ENCODE measurements around the gene PRPF8.
A peak's percentile ranks its signal among the peaks of the same experiment; 100 is the strongest.
"Not testable (repeated sequence)": the region's sequence is repeated elsewhere in the genome, so short reads cannot be mapped to it uniquely, and the experiment has no call there.

PRPF8 gene

GRCh38 chr17:1716076-1716911, 31.6 kb upstream of the PRPF8 start:
- DNase-seq: peak; percentile 98 to 100 (median 99)

DNA sequence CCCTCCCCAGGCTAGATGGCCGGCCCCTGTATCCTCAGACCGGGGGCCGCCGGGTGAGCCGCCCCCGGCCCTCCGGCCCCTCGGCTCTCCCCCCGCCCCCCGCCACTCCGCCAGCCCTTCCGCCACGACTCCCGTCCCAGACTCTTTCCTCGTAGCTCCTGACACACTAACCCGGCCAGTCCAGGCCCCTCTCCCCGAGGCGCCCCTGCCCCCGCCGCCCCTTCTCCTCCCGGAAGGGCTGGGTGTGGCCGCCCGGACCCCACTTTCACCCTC, 31.1 kb upstream of the PRPF8 start:
- no peak for DNase-seq

DNA sequence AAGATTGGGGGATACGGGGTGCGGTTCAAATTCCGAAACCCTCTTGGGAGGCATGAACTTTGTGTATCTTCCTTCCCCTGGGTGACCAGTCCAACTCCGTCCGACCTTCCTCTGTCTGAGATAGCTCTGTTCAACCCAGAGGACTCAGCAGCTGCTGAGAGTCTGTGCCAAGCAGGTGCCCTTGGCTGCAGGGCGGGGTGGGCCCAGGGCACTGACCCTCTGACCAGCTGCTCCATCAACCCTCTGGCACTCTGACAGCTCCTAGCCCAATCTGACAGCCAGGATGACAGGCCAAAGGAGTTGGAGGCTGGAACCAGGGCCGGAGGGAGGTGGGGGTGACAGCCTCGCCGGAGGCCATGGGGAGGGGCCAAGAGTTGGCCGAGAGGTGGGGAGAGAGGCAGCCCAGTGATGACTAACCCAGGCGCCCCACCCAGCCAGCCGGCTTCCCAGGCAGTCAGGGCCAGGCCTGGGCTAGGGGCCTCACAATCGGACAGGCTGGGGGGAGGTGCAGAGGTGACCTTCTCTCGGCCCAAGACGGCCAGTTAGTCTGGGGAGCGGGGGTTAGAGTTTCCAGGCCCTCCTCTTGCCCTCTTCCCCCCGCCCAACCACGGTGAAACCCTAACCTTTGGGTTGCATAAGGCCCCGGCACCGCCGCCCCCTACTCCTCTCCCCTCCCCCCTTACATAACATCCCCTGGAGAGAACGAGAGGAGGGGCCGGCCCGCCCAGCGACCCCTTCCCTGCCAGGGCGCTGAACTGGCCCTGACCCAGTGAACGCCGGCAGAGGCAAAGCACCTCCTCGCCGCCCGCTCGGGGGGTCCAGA, 30.5 kb upstream of the PRPF8 start:
- peak in 3 of 4 experiments; percentile 13 to 25 (median 23) for DNase-seq

DNA sequence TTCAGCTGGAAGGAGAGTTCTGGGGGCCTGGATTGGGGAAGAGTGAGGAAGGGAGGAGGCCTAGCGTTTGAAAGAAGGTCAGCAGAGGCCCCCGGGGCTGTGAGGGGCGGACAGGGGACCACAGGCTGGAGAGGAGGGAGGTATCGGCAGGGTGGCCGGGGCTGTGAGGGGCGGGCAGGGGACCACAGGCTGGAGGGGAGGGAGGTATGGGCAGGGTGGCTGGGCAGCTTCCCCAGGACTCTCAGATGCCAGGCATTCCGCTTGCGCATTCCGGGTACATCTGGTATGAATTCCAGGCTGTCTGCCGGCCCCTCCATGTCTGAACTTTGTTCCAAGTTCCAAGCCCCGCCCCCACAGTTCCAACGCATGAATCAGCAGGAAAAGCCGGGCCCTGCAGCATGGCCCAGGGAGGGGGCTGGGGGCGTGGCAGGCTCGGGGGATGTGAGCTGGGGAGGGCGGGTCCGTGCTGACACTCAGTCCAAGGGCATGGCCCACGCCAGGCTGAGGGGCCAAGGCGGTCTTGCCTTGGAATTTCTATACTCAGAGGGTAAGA, 29.8 kb upstream of the PRPF8 start:
- no peak for DNase-seq

- no peak for DNase-seq
These were observed 29.3 kb upstream of the PRPF8 start for GRCh38 chr17:1713878-1714426.

DNA sequence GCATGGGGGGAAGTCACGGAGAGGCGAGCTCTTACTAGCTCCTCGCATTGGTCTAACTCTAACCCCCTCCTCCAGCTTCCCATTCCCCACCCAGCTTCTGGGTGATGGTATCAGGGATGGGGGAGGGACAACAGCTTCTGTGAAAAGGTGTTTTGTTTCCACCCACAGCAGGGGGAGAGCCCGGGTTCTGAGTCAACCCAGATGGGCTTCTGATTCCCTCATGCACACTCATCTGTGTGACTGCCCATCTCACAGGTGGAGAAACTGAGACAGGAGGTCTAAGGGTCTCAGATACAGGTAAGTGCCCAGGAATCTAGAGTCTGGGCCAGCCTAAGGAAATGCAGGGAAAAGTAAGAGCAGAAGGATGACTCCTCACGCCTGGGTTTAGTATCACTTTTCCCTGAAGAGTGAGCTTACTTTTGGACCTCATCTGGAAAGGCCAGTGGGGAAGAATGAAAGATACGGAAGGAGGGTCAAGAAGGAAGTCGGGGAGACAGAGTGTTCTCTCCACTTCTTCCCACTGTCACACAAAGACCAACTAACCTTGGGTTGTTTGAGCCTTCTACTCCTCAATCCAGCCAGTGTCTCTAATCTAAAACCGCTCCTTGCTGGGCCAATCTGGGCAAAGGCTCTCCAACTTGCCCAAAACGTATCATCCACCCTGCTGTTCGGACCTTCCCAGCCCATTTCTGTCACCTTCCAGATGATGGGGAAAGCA, 28.7 kb upstream of the PRPF8 start:
- DNase-seq: no peak

DNA sequence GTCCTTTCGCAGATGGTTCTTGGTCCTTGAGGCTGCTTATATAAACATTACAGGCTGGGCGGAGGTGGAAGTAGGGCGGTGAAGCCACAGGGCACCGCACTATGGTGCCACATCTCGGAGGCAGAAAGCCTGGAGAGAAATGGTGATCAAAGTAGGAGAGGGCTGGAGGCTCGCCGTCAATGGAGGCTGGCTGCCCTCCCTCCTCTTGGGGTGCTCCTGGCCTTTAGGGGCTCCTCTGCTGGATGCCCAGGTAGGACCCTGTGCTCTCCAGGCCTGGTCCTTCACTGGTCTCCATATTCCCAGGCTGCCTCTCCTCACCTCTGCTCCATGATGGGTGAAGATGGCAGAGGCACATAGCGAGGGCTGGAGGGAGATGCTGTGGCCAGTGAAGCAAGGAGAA, 27.6 kb upstream of the PRPF8 start:
- no peak for DNase-seq

- DNase-seq: no peak
These were observed 27.1 kb upstream of the PRPF8 start for GRCh38 chr17:1711804-1712203.

GRCh38 chr17:1710807-1711553, 26.3 kb upstream of the PRPF8 start:
- no peak for DNase-seq

GRCh38 chr17:1709971-1710806, 25.5 kb upstream of the PRPF8 start, which contains the start of gene TLCD2:
TLCD2 (minus strand) TSS chr17:1710377; CDS start chr17:1710242, 135 bp downstream.
- no peak for DNase-seq

DNA sequence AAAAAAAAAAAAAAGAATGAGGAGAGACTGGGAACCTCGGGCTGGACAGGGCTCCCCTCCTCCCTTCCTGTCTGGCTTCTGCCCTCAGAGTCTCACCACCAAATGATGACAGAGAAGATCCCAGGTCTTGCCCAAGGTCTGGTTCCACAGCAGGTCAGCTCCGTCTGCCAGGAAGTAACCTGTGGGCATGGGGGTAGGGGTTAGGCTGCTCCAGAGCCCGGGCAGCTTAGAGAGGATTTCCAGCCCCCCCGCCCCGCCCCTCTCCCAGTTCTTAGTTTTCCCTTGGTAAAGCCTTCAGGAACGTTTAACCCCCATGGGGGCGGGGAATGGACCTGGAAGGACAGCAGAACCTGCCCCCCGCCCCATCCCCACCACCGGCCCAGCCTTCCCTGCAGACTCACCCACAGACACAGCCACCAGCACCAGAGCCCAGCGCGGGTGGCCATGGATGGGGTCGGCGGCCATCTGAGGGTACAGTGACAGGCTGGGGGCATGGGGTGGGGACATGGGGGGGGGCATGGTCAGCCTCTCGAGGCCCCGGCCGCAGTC, 24.8 kb upstream of the PRPF8 start:
- no peak for DNase-seq

GRCh38 chr17:1708791-1709346, 24.2 kb upstream of the PRPF8 start:
- not testable (repeated sequence) for DNase-seq

- DNase-seq: no peak
These were observed 22.4 kb upstream of the PRPF8 start for GRCh38 chr17:1707107-1707506.

- no peak for DNase-seq
These were observed 20.3 kb upstream of the PRPF8 start for GRCh38 chr17:1705004-1705403.

DNA sequence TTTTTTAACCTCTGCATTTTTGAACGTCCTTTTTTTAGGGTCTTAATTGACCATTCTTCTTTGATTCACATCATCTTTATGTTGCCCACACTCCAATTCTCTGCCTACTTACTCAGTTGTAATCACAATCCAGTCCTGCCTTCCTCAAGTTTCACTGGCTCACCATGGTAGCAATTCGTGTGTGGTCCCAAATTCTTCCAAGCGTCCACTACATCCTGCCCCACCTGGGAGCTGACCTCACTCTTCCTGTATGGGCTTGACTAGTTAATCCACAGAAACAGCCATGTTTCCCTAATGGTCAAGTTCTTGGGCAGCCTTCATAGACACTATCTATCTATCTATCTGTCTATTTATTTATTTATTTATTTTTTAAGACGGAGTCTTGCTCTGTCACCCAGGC, 18.4 kb upstream of the PRPF8 start:
- DNase-seq: no peak

- DNase-seq: not testable (repeated sequence)
These were observed 15.2 kb upstream of the PRPF8 start for GRCh38 chr17:1699891-1700290.

- no peak for DNase-seq
These were observed 13.0 kb upstream of the PRPF8 start for GRCh38 chr17:1697681-1698080.

DNA sequence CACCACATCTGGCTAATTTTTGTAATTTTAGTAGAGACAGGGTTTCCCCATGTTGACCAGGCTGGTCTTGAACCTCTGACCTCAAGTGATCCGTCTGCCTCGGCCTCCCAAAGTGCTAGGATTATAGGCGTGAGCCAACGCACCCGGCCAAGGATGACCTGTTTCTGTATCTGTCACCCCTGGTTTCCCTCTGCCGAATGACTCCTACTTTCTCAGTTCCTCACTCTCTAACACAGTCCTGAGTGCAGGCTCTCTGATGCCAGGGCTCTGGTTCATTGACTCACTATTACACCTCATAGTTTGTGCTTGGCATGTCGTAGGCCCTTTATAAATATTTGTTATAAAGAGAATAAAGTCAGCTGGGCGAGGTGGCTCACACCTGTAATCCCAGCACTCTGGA, 10.7 kb upstream of the PRPF8 start:
- no peak for DNase-seq

GRCh38 chr17:1693339-1693738, 8.7 kb upstream of the PRPF8 start:
- no peak for DNase-seq

DNA sequence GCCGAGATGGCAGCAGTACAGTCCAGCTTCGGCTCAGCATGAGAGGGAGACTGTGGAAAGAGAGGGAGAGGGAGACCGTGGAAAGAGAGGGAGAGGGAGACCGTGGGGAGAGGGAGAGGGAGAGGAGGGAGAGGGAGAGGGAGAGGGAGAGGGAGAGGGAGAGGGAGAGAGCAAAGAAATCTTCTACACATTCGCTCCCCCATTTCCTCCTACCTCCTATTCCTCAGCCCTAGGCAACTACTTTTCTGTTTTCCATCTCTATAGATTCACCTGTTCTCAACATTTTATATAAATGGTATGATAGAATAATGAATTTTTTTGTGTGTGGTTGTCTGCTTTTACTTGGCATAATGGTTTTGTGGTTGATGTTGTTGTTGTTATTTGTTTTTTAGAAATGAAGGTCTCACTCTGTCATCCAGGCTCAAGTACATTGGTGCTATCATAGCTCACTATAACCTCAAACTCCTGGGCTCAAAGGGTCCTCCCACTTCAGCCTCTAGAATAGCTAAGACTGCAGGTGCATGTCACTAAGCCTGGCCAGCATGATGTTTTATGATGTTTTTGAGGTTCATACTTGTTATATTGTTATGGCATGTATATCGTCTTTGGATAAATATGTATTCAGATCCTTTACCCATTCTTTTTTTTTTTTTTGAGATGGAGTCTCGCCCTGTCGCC, 6.0 kb upstream of the PRPF8 start:
- DNase-seq: no peak

All from activated naive CD4-positive, alpha-beta T cell (primary cell).